Fibroblast of gingiva (primary cell): ENCODE data around the gene PSEN2.
A peak's percentile ranks its signal among the peaks of the same experiment; 100 is the strongest.

Source experiments
- DNase-seq: peaks from one replicate; pipeline ENCODE4 v3.0.0-alpha.2; 2011; ENCODE audit warnings: low read depth

PSEN2 gene

GRCh38 chr1:226886122-226886901 is 15.9 kb downstream of the PSEN2 start:
- no peak for DNase-seq

- DNase-seq = no peak
Observed at GRCh38 chr1:226887006-226887405, 16.6 kb downstream of the PSEN2 start.

- no peak for DNase-seq
Observed at GRCh38 chr1:226888021-226888420, 17.6 kb downstream of the PSEN2 start.

- no peak for DNase-seq
Observed at GRCh38 chr1:226888816-226889215, 18.4 kb downstream of the PSEN2 start.

GRCh38 chr1:226889616-226890330 is 19.4 kb downstream of the PSEN2 start:
- no peak for DNase-seq

- no peak for DNase-seq
Observed at GRCh38 chr1:226890331-226891108, 20.1 kb downstream of the PSEN2 start.

GRCh38 chr1:226891346-226891745 is 20.9 kb downstream of the PSEN2 start:
- DNase-seq = no peak

- no peak for DNase-seq
Observed at GRCh38 chr1:226891846-226892523, 21.6 kb downstream of the PSEN2 start.

- no peak for DNase-seq
Observed at GRCh38 chr1:226892524-226892875, 22.1 kb downstream of the PSEN2 start.

GRCh38 chr1:226893936-226894335 is 23.5 kb downstream of the PSEN2 start:
- no peak for DNase-seq

GRCh38 chr1:226894826-226895225 is 24.4 kb downstream of the PSEN2 start:
- no peak for DNase-seq

- DNase-seq = no peak
Observed at GRCh38 chr1:226895644-226896043, 25.2 kb downstream of the PSEN2 start.

GRCh38 chr1:226898246-226898645 is 27.8 kb downstream of the PSEN2 start:
- DNase-seq = no peak

GRCh38 chr1:226901421-226901820 is 31.0 kb downstream of the PSEN2 start:
- DNase-seq = no peak

GRCh38 chr1:226902601-226903000 is 32.2 kb downstream of the PSEN2 start:
- no peak for DNase-seq

- DNase-seq = peak; percentile 78
Observed at GRCh38 chr1:226903819-226904716, 33.7 kb downstream of the PSEN2 start.

- DNase-seq = no peak
Observed at GRCh38 chr1:226904772-226905171, 34.4 kb downstream of the PSEN2 start.

- DNase-seq = no peak
Observed at GRCh38 chr1:226908419-226908818, 38.0 kb downstream of the PSEN2 start.

- DNase-seq = peak; percentile 34
Observed at GRCh38 chr1:226908913-226909312, 38.5 kb downstream of the PSEN2 start.

- no peak for DNase-seq
Observed at GRCh38 chr1:226912587-226913176, 42.3 kb downstream of the PSEN2 start.

GRCh38 chr1:226915672-226915995 is 45.2 kb downstream of the PSEN2 start:
- no peak for DNase-seq
